Activated CD8-positive, alpha-beta memory T cell treated with anti-CD3 and anti-CD28 coated beads for 4 hours (primary cell): ENCODE data around the gene ATP9B.

Experiments
- DNase-seq, 2 donors: peaks; one replicate each; pipeline ENCODE4 v3.0.0-alpha.2; 2020; ENCODE audit warnings: low read depth in 2 of 2

The ATP9B gene

DNA sequence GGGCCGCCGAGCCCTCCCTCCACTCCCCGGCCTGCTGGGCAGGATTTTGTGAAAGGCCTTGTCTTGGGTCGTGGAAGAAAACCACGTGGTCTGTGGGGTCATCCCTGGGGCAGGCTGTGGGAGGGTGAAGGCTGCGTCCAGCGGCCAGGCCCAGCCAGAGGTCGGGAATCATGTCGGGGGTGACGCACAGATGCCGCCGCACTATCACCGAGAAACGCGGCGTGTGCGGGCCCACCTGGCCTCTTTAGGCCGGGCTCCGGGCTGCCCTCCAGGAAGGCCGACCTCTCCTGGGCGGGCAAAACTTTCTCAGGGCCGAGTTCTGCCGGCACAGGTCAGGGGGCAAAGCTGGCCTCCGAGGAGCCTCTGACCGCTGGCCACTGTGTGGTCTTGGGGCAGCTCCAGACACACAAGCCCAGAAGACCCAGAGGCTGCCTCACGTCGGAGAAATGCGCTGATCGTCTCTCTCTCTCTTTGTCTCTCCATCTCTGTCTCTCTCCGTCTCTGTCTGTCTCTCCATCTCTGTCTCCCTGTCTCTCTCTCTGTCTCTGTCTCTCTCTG lies 354.9 kb downstream of the ATP9B start:
- DNase-seq, result no peak

DNA sequence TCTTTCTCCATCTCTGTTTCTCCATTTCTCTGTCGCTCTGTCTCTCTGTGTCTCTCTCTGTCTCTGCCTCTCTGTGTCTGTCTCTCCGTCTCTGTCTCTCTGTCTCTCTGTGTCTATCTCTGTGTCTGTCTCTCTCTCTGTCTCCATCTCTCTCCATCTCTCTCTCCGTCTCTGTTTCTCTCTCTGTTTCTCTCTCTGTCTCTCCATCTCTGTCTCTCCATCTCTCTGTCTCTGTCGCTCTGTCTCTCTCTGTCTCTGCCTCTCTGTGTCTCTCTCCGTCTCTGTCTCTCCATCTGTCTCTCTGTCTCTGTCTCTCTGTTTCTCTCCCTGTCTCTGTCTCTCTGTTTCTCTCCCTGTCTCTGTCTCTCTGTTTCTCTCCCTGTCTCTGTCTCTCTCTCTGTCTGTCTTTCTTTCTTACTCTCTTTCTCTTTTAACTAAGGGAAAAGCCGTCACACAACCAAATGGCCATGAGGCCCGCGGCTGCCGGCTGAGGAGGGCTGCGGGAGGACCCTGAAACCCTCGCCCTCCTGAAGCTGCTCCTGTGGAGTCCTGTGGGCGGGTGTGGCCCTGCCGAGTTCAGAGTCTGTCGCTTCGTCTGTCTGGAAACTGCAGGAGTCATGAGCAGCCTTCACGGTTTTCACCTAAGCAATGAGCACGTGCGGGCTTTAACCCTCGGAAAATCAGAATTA lies 355.8 kb downstream of the ATP9B start:
- DNase-seq, result no peak

- no peak for DNase-seq
These were observed 356.3 kb downstream of the ATP9B start for GRCh38 chr18:79425569-79425886.

GRCh38 chr18:79426376-79427300 lies 357.4 kb downstream of the ATP9B start:
- no peak for DNase-seq

DNA sequence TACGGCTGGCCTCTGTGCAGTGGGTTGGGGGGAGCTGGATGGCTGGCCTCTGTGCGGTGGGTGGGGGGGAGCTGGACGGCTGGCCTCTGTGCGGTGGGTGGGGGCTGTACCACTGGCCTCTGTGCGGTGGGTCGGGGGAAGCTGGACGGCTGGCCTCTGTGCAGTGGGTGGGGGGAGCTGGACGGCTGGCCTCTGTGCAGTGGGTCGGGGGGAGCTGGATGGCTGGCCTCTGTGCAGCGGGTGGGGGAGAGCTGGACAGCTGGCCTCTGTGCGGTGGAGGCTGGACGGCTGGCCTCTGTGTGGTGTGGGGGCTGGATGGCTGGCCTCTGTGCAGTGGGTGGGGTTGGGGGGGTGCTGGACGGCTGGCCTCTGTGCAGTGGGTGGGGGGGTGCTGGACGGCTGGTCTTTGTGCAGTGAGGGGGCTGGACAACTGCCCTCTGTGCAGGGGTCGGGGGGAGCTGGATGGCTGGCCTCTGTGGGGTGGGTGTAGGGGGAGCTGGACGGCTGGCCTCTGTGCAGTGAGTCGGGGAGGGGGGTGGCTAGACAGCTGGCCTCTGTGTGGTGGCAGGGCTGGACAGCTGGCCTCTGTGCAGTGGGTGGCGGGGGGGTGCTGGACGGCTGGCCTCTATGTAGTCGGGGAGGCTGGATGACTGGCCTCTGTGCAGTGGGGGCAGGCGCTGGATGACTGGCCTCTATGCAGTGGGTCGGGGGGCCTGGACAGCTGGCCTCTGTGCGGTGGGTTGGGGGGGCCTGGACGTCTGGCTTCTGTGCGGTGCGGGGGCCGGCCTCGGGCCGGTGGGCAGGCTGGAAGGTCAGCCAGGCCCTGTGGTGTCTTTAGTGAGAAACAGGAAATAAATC lies 358.4 kb downstream of the ATP9B start:
- no peak for DNase-seq
